Articular chondrocyte of knee joint (primary cell): ENCODE results near the gene NCAN. TPM values are rescaled to one million over a fixed set of nuclear protein-coding genes. Genes with fewer than 3 reads are reported as not detected.

Experiments used
- small RNA-seq: library from RNA; depleted of rRNA; stranded (forward); fragments of <200 nt; gene quantifications from one replicate; pipeline ENCODE3, GENCODE V24; 2012
- total RNA-seq: library from RNA; depleted of rRNA; stranded (reverse); fragments of >200 nt; gene quantifications from 2 replicates; pipeline ENCODE4 v1.2.3, GENCODE V29; 2012

The NCAN gene
- not detected in 2 replicates for total RNA-seq

DNA sequence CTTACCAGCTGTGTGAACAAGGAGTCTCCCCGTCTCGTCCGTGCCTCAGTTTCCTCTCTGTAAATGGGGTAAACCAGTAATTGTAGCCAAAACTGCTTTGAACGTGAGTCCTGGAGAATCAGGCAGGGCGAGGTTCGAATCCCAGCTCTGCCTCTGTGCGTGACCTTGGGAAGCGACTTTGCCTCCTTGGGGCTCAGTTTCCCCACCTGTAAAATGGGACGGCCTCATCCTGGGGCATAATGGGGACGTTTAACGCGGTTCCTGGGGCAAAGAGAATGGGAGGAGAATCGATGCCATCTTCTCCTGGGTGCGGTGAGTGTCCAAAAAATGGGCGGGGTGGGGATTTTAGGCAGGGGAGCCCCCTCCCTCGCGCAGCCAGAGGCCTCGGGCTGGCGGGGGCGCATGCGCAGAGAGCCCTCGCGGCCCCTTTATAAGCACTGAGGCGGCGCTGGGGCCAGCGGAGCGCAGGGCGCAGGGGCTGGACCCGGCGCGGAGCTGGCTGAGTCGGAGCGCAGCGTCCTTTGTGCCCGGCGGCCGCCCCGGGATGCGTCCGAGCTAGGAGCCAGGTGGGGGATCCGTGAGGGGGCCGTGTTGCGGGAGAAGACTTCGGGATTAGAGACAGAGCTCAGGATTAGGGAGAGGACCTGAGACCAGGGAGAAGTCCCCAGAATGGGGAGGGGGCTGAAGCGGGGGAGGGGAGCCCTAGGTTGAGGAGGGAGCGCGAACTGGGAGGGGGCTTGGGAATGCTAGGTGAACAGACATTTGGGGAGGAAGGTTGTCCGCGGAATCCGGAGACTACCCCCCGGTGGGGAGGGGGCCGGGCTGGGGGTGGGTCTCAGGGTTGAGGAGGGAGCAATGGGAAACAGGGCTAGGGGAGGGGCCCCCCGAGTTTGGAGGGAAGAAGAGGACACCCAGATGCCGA, at the start of gene NCAN:
NCAN (plus strand) TSS at position 460 of the 922 bp plus-strand sequence. CDS start 4,996 bp downstream, outside the sequence.

DNA sequence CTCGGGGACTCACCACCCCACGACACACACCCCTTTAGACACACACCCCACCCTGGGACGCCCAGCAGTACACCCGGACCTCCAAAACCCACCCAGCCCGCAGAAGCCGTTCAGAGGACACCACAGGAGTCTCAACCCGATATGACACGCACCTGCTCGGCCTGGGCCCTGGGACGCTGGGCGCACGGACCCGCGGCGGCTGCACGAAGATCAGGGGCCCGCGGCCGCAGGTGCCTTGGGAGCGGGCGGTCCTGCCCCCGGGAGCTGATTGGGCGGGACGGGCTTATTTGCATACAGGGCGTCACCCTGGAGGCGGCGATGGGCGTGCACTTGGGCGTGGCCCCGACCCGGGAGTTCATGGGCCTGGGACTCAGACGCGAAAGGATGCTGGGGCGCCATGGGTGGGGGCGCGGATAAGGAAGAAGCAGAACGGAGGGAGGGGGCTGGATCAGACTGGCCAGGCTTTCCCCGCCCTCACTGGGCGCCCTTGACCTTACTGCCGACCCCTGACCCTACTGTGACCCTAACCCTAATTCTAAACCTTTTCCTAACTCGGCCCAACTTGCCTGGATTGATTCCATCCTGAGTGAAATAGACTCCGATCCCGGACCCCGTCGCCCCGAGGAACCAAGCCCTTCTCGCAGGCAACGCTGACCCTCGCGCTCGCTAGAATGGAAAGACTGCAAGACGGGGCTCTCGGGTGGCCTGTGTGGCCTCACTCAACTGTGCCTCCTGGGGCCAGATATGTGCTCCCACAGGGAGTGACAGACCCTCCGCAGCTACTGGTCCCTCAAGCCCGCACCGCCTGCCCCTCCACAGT, 41.5 kb upstream of the NCAN start, which contains the start of gene MEF2B:
MEF2B (minus strand) TSS at position 211 of the 820 bp plus-strand sequence. CDS start 19,528 bp downstream, outside the sequence.

GRCh38 chr19:19192078-19192882, 19.5 kb upstream of the NCAN start, which contains the start of the genes BORCS8 and RFXANK:
Gene BORCS8, minus strand, starts transcription at chr19:19192152. Its CDS starts 35 bp downstream, at chr19:19192117.
Gene RFXANK, plus strand, starts transcription at chr19:19192258. Its CDS starts 1,689 bp downstream, at chr19:19193947.

GRCh38 chr19:19203012-19203856, 8.5 kb upstream of the NCAN start, which contains the start of gene NR2C2AP:
Gene NR2C2AP, minus strand, starts transcription at chr19:19203414. Its CDS starts 354 bp downstream, at chr19:19203060.

Small RNAs within 50 kb of the gene (small RNA-seq; reads per million reads assigned to genes)
- not detected for gene RNU6-1028P

Other genes starting within 250 kb of the NCAN start
- gene SUGP2, start 178.4 kb upstream of the NCAN start, total RNA-seq: 34.7 and 35.5 TPM in 2 replicates
- gene ARMC6, start 178.4 kb upstream of the NCAN start, total RNA-seq: 21.5 and 25.6 TPM in 2 replicates
- 5.0 and 5.6 TPM in 2 replicates for gene SLC25A42, start 148.0 kb upstream of the NCAN start, total RNA-seq
- gene TMEM161A, start 73.5 kb upstream of the NCAN start, total RNA-seq: 11.1 and 12.8 TPM in 2 replicates
- 0.26 TPM in 1 of 2 replicates, not detected in the other for gene MEF2B, start 41.7 kb upstream of the NCAN start, total RNA-seq
- gene BORCS8, start 19.8 kb upstream of the NCAN start, total RNA-seq: 10.3 and 12.3 TPM in 2 replicates
- gene RFXANK, start 19.7 kb upstream of the NCAN start, total RNA-seq: 32.1 and 32.4 TPM in 2 replicates
- gene NR2C2AP, start 8.5 kb upstream of the NCAN start, total RNA-seq: 3.7 and 5.9 TPM in 2 replicates
- gene TM6SF2, start 61.3 kb downstream of the NCAN start, total RNA-seq: 0.65 TPM in 2 replicates
- gene SUGP1, start 108.6 kb downstream of the NCAN start, total RNA-seq: 28.5 and 33.2 TPM in 2 replicates
- 33.1 and 39.2 TPM in 2 replicates for gene MAU2, start 108.9 kb downstream of the NCAN start, total RNA-seq
- 39.9 and 51.1 TPM in 2 replicates for gene GATAD2A, start 193.7 kb downstream of the NCAN start, total RNA-seq